HG02973 (cell line): Measurements from ENCODE around the gene ST3GAL2.
A peak's percentile ranks its signal among the peaks of the same experiment; 100 is the strongest.

Source experiments
- ATAC-seq: cut with Tn5 transposase; IDR thresholded peaks from one replicate; pipeline ENCODE4 v1.9.1; 2021; ENCODE audit warnings: moderate library complexity; ENCODE audit not compliant: unreplicated experiment

The ST3GAL2 gene

GRCh38 chr16:70438969-70439862, at the start of gene ST3GAL2:
Gene ST3GAL2 (minus strand): TSS chr16:70439100. CDS start chr16:70398530, 40,570 bp downstream.
- ATAC-seq, result peak; percentile 87

GRCh38 chr16:70484867-70485266, 46.0 kb upstream of the ST3GAL2 start:
- ATAC-seq, result no peak

GRCh38 chr16:70483426-70483825, 44.5 kb upstream of the ST3GAL2 start:
- no peak for ATAC-seq

- no peak for ATAC-seq
Measured at GRCh38 chr16:70482624-70483023, 43.7 kb upstream of the ST3GAL2 start.

- ATAC-seq, result no peak
Measured at GRCh38 chr16:70481929-70482536, 43.1 kb upstream of the ST3GAL2 start.

GRCh38 chr16:70480127-70481105, 41.5 kb upstream of the ST3GAL2 start:
- no peak for ATAC-seq

- ATAC-seq, result no peak
Measured at GRCh38 chr16:70478912-70479341, 40.0 kb upstream of the ST3GAL2 start.

- ATAC-seq, result no peak
Measured at GRCh38 chr16:70478169-70478568, 39.3 kb upstream of the ST3GAL2 start.

- ATAC-seq, result peak; percentile 87
Measured at GRCh38 chr16:70476272-70477020, 37.5 kb upstream of the ST3GAL2 start.

GRCh38 chr16:70475054-70475871, 36.4 kb upstream of the ST3GAL2 start:
- no peak for ATAC-seq

- no peak for ATAC-seq
Measured at GRCh38 chr16:70474320-70475053, 35.6 kb upstream of the ST3GAL2 start.

GRCh38 chr16:70473446-70474319, 34.8 kb upstream of the ST3GAL2 start:
- ATAC-seq, result no peak

GRCh38 chr16:70472786-70473433, 34.0 kb upstream of the ST3GAL2 start:
- ATAC-seq, result no peak

- no peak for ATAC-seq
Measured at GRCh38 chr16:70470927-70471341, 32.0 kb upstream of the ST3GAL2 start.

GRCh38 chr16:70470141-70470926, 31.4 kb upstream of the ST3GAL2 start:
- ATAC-seq, result no peak

GRCh38 chr16:70468776-70469525, 30.1 kb upstream of the ST3GAL2 start:
- ATAC-seq, result no peak
